HCT116 (cell line): ENCODE measurements around the gene MEI1. TPM values are rescaled to one million over a fixed set of nuclear protein-coding genes. Genes with fewer than 3 reads are reported as not detected.
"Not testable (repeated sequence)": the region's sequence is repeated elsewhere in the genome, so short reads cannot be mapped to it uniquely, and the experiment has no call there.

Experiments
- ATAC-seq: fragments of 200-7000 bp; cut with Tn5 transposase; 2 replicates; pipeline ENCODE4 v1.9.1; 2020; ENCODE audit warnings: mild to moderate bottlenecking, moderate library complexity
- BruUV-seq: library from RNA; stranded (reverse); fragments of 400-500 nt; replicated peaks from 2 replicates; lab custom pipeline; 2021; lab: Mats Ljungman, UMichigan
- CTCF ChIA-PET: fragments of 300-600 bp; sonication (Branson Sonifier 250); formaldehyde crosslinking; loops from one replicate; lab custom pipeline; 2021; ENCODE audit warnings: antibody characterized with exemption; lab: Charles Lee
- POLR2A ChIA-PET: fragments of 300-600, 350-600 bp; sonication (Branson Sonifier 250); formaldehyde crosslinking; loops from one replicate; lab custom pipeline; 2021; ENCODE audit warnings: antibody characterized with exemption; lab: Charles Lee
- RAD21 ChIA-PET, 2 experiments: fragments of 300-600 bp; sonication (Branson Sonifier 250); formaldehyde crosslinking; loops; one replicate each; lab custom pipeline; 2023; ENCODE audit warnings: low total read pairs in 2 of 2; ENCODE audit not compliant: uncharacterized antibody in 2 of 2, unreplicated experiment in 2 of 2, low non-redundant PET in 1 of 2; lab: Charles Lee
- DNase-seq: peaks from one replicate; pipeline ENCODE4 v3.0.0-alpha.2; 2010; ENCODE audit warnings: low read depth, low spot score
- H2AFZ ChIP-seq: fragments of 200-600 bp; shearing (Covaris generic), sonication (generic); 2 replicates; pipeline ENCODE4 v1.6.1; 2017; ENCODE audit warnings: low read depth, mixed run types, mixed read lengths, antibody characterized with exemption, low read length; ENCODE audit not compliant: poor library complexity, severe bottlenecking
- H3K27ac ChIP-seq: 2 replicates; pipeline ENCODE4 v1.5.1; 2012; ENCODE audit warnings: low read depth, low read length
- H3K27me3 ChIP-seq: fragments of 200-600 bp; sonication (generic); 2 replicates; pipeline ENCODE4 v1.6.1; 2016; ENCODE audit warnings: mixed run types, low read length, mixed read lengths; ENCODE audit not compliant: insufficient read depth
- H3K36me3 ChIP-seq, 2 experiments: fragments of 200-500 bp in 1 of 2; fragments of 200-600 bp in 1 of 2; sonication (Bioruptor generic) in 1 of 2; sonication (generic) in 1 of 2; 2 replicates each; pipeline versions ENCODE4 v1.5.1 to v1.6.1; 2014 to 2016; ENCODE audit warnings: low read length in 2 of 2, inconsistent platforms in 1 of 2, mixed read lengths in 1 of 2, mixed run types in 1 of 2; ENCODE audit not compliant: insufficient read depth in 2 of 2, control insufficient read depth in 1 of 2
- H3K4me1 ChIP-seq, 2 experiments: fragments of 200-600 bp in 1 of 2; sonication (generic) in 1 of 2; 2 replicates each; pipeline versions ENCODE4 v1.5.1 to v1.6.1; 2012 to 2017; ENCODE audit warnings: low read length in 2 of 2, inconsistent platforms in 1 of 2, mild to moderate bottlenecking in 1 of 2, mixed read lengths in 1 of 2, mixed run types in 1 of 2, moderate library complexity in 1 of 2; ENCODE audit not compliant: insufficient read depth in 2 of 2, control insufficient read depth in 1 of 2
- H3K4me2 ChIP-seq: fragments of 200-600 bp; sonication (generic); 2 replicates; pipeline ENCODE4 v1.6.1; 2017; ENCODE audit warnings: mixed run types, low read length, mixed read lengths
- H3K4me3 ChIP-seq, 2 experiments: fragments of 200-600 bp in 1 of 2; sonication (generic) in 1 of 2; replicated peaks in 1 of 2; 2 replicates each; pipeline ENCODE4 v1.5.1; 2011 to 2016; ENCODE audit warnings: low read length in 2 of 2, control low read depth in 1 of 2, low read depth in 1 of 2, mild to moderate bottlenecking in 1 of 2, mixed read lengths in 1 of 2, mixed run types in 1 of 2
- H3K79me2 ChIP-seq: fragments of 200-600 bp; sonication (generic); 2 replicates; pipeline ENCODE4 v1.6.1; 2017; ENCODE audit warnings: mild to moderate bottlenecking, mixed run types, low read length, moderate library complexity, mixed read lengths; ENCODE audit not compliant: insufficient read depth
- H3K9ac ChIP-seq: fragments of 200-600 bp; sonication (generic); 2 replicates; pipeline ENCODE4 v1.6.1; 2016; ENCODE audit warnings: low read length, mixed read lengths
- H3K9me2 ChIP-seq: fragments of 200-600 bp; sonication (generic), shearing (Covaris generic); 2 replicates; pipeline ENCODE4 v1.6.1; 2017; ENCODE audit warnings: mixed run types, mild to moderate bottlenecking, moderate library complexity; ENCODE audit not compliant: insufficient read depth
- H3K9me3 ChIP-seq, 2 experiments: fragments of 200-500 bp in 1 of 2; fragments of 200-600 bp in 1 of 2; sonication (Bioruptor generic) in 1 of 2; sonication (generic) in 1 of 2; 2 replicates each; pipeline ENCODE4 v1.6.1; 2014 to 2017; ENCODE audit warnings: low read length in 2 of 2, mixed read lengths in 2 of 2, inconsistent platforms in 1 of 2, low read depth in 1 of 2, mild to moderate bottlenecking in 1 of 2, mixed run types in 1 of 2, moderate library complexity in 1 of 2; ENCODE audit not compliant: control insufficient read depth in 1 of 2, insufficient read depth in 1 of 2
- H4K20me1 ChIP-seq: fragments of 200-600 bp; sonication (generic), shearing (Covaris generic); 2 replicates; pipeline ENCODE4 v1.6.1; 2017; ENCODE audit warnings: mixed run types, mild to moderate bottlenecking, moderate library complexity; ENCODE audit not compliant: insufficient read depth
- SIN3A ChIP-seq: IDR thresholded peaks from 2 replicates; pipeline ENCODE4 v1.6.1; 2012; ENCODE audit warnings: low read depth
- SP1 ChIP-seq: IDR thresholded peaks from 2 replicates; pipeline ENCODE4 v1.6.1; 2012; ENCODE audit warnings: low read depth
- intact Hi-C: fragments of 100-400 bp; cut with micrococcal nuclease; formaldehyde crosslinking; loops from 2 replicates; pipeline ENCODE4 v1.10.0; 2022
- total RNA-seq: library from RNA; stranded (reverse); gene quantifications from one replicate; pipeline ENCODE4 v1.2.1, GENCODE V29; 2021; ENCODE audit not compliant: unreplicated experiment

The MEI1 gene
- total RNA-seq, 1 experiment from 2014 or later: 0.64 TPM

DNA sequence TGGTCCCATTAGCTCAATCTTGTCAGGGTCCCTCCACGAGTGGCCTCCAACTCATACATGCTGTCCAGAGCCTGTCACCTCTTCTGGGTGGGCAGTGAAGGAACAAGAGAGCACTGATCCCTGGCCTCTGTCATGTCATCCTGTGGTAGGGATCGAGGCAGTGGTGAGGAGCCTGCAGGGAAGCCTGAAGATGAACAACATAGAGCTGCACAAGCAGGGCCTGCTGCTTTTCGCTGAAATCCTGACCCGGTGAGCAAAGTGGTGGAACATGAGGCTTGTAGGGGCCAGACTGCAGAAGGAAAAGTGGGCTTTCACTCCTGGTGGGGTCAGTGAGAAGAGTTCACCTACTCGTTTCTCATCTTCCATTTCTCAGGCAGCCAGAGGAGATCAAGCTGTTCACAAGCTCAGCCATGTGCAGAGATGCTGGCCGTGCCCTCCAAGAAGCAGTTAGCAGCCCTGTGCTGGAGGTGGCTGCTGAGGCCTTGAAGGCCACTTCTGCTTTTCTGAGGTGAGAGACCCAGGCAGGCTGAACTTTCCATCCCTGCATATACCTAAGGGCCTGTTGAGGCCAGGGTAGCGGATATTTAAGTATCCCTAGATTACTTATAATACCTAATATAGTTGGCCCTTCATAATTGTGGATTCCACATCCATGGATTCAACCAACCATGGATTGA lies 32.9 kb downstream of the MEI1 start:
- H3K9me3 ChIP-seq: no peaks in the 10 kb centered on the region
- TF ChIP-seq SIN3A (no peak), SP1 (no peak)
- CTCF ChIA-PET: interaction anchor here (1.8 kb wide), 1 partner anchor 15 kb away, joined by 4 read pairs; no protein-coding TSS in a partner anchor
- RAD21 ChIA-PET: no interaction called here
- intact Hi-C loops: no loop called here
- peaks cover 0 to 4% of the 10 kb centered on the region in 2 experiments; a peak in 1 of 4 replicates for H3K4me1 ChIP-seq
- no peak overlapping the region for H2AFZ ChIP-seq
- DNase-seq: no peak
- ATAC-seq: no peak
- H3K4me3 ChIP-seq: no peak overlapping the region
- no peaks in the 10 kb centered on the region for H3K9me2 ChIP-seq
- no peaks in the 10 kb centered on the region for H3K27me3 ChIP-seq
- H3K36me3 ChIP-seq: no peaks in the 10 kb centered on the region
- no peak overlapping the region for H3K9ac ChIP-seq
- no peak overlapping the region for H3K27ac ChIP-seq
- no peaks in the 10 kb centered on the region for H4K20me1 ChIP-seq
- BruUV-seq: no TSS peak
- no peaks in the 10 kb centered on the region for H3K79me2 ChIP-seq
- POLR2A ChIA-PET: interaction anchor here (0.6 to 0.7 kb wide), 2 partner anchors 12 to 100 kb away, joined by 3 to 4 read pairs; no protein-coding TSS in a partner anchor
- H3K4me2 ChIP-seq: no peak overlapping the region

DNA sequence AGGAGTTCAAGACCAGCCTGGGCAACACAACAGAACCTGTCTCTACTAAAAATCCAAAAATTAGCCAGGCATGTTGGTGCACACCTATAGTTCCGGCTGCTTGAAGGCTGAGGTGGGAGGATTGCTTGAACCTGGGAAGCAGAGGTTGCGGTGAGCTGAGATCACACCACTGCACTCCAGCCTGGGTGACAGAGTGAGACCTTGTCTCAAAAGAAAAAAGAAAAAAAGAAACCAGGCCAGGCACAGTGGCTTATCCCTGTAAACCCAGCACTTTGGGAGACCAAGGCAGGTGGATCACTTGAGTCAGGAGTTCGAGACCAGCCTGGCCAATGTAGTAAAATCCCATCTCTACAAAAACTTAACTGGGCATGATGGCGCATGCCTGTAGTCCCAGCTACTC lies 33.9 kb downstream of the MEI1 start:
- H3K36me3 ChIP-seq, H3K9ac ChIP-seq, intact Hi-C loops, H3K27me3 ChIP-seq, H3K4me2 ChIP-seq, BruUV-seq, H4K20me1 ChIP-seq, H3K9me2 ChIP-seq, H3K79me2 ChIP-seq, RAD21 ChIA-PET, H2AFZ ChIP-seq, H3K4me3 ChIP-seq, H3K27ac ChIP-seq, DNase-seq, H3K4me1 ChIP-seq, H3K9me3 ChIP-seq, ATAC-seq: not testable (repeated sequence)
- CTCF ChIA-PET: interaction anchor here (1.8 kb wide), 1 partner anchor 14 kb away, joined by 4 read pairs; no protein-coding TSS in a partner anchor
- POLR2A ChIA-PET: interaction anchor here (0.7 kb wide), 1 partner anchor 99 kb away, joined by 4 read pairs; no protein-coding TSS in a partner anchor
